HepG2 (cell line): ENCODE data around the gene PLEKHA6. TPM values are rescaled to one million over a fixed set of nuclear protein-coding genes. Genes with fewer than 3 reads are reported as not detected.

Experiments
- ATAC-seq: fragments of 200-7000 bp; cut with Tn5 transposase; 3 replicates; pipeline ENCODE4 v1.9.1; 2020; ENCODE audit warnings: mild to moderate bottlenecking, moderate library complexity
- BruUV-seq: library from RNA; stranded (reverse); fragments of 400-500 nt; replicated peaks from 2 replicates; lab custom pipeline; 2021; lab: Mats Ljungman, UMichigan
- CTCF ChIA-PET: fragments of 300-600 bp; formaldehyde crosslinking; extraction: SDS; loops from one replicate; lab custom pipeline; 2021; ENCODE audit warnings: low total read pairs, inconsistent platforms, low intra/inter-chr PET ratio; lab: Yijun Ruan, JAX
- POLR2A ChIA-PET: fragments of 350-600 bp; sonication (Branson Sonifier 250); formaldehyde crosslinking; loops from one replicate; lab custom pipeline; 2020; ENCODE audit warnings: antibody characterized with exemption, inconsistent platforms; lab: Yijun Ruan, JAX
- DNase-seq: peaks from one replicate; pipeline ENCODE4 v3.0.0-alpha.2; 2015; ENCODE audit warnings: low spot score
- FAIRE-seq: peaks from 3 replicates; lab custom pipeline; 2011; peaks lifted over from hg19 to GRCh38; lab: Jason Lieb, UNC
- H2AFZ ChIP-seq: one replicate; pipeline ENCODE4 v1.6.1; 2011; ENCODE audit warnings: low read length, inconsistent platforms
- H3K27ac ChIP-seq: fragments of 300-600 bp; 3 replicates; pipeline ENCODE4 v1.8.0; 2011; ENCODE audit warnings: mixed run types, mild to moderate bottlenecking, mixed read lengths, low read length, inconsistent platforms; ENCODE audit not compliant: insufficient read depth; ENCODE audit errors: extremely low read length
- H3K27me3 ChIP-seq, 2 experiments: fragments of 200-600 bp in 1 of 2; 2 replicates in 1 of 2; 3 replicates in 1 of 2; pipeline versions ENCODE4 v1.6.0 to v1.8.0; 2011; ENCODE audit warnings: low read length in 2 of 2, mild to moderate bottlenecking in 2 of 2, moderate library complexity in 2 of 2, inconsistent platforms in 1 of 2; ENCODE audit not compliant: insufficient read depth in 2 of 2, control insufficient read depth in 1 of 2
- H3K36me3 ChIP-seq, 2 experiments: fragments of 200-600 bp in 1 of 2; replicated peaks in 1 of 2; 2 replicates in 1 of 2; 3 replicates in 1 of 2; pipeline versions ENCODE4 v1.5.1 to v1.8.0; 2011; ENCODE audit warnings: low read length in 2 of 2, inconsistent platforms in 1 of 2; ENCODE audit not compliant: insufficient read depth in 2 of 2, control insufficient read depth in 1 of 2
- H3K4me1 ChIP-seq: 2 replicates; pipeline ENCODE4 v1.5.1; 2012; ENCODE audit warnings: low read length, inconsistent platforms; ENCODE audit not compliant: insufficient read depth
- H3K4me2 ChIP-seq: 2 replicates; pipeline ENCODE4 v1.6.0; 2011; ENCODE audit warnings: low read depth, low read length, inconsistent platforms
- H3K4me3 ChIP-seq, 3 experiments: fragments of 200-600 bp in 1 of 3; sonication (generic), shearing (Covaris generic) in 1 of 3; replicated peaks in 1 of 3; 2 replicates each; pipeline ENCODE4 v1.5.1; 2011 to 2016; ENCODE audit warnings: low read length in 3 of 3, inconsistent platforms in 2 of 3, low read depth in 2 of 3, mild to moderate bottlenecking in 2 of 3, control low read depth in 1 of 3, mixed read lengths in 1 of 3; ENCODE audit not compliant: insufficient read depth in 1 of 3
- H3K79me2 ChIP-seq: one replicate; pipeline ENCODE4 v1.6.1; 2011; ENCODE audit warnings: low read length, inconsistent platforms; ENCODE audit not compliant: insufficient read depth
- H3K9ac ChIP-seq: 2 replicates; pipeline ENCODE4 v1.6.0; 2011; ENCODE audit warnings: mild to moderate bottlenecking, low read depth, low read length, inconsistent platforms; ENCODE audit not compliant: insufficient read depth
- H3K9me3 ChIP-seq: 2 replicates; pipeline ENCODE4 v1.5.1; 2012; ENCODE audit warnings: mild to moderate bottlenecking, low read length
- H4K20me1 ChIP-seq: 2 replicates; pipeline ENCODE4 v1.6.0; 2011; ENCODE audit warnings: inconsistent platforms, mild to moderate bottlenecking, low read length, moderate library complexity; ENCODE audit not compliant: insufficient read depth
- CBFB ChIP-seq: sonication (generic); formaldehyde crosslinking; IDR thresholded peaks from 2 replicates; pipeline ENCODE4 v1.4.0; 2020; ENCODE audit warnings: missing genetic modification reagents
- FOXO4 ChIP-seq: sonication (generic); formaldehyde crosslinking; conservative IDR thresholded peaks from 2 replicates; pipeline ENCODE4 v1.8.1; 2023; ENCODE audit warnings: missing genetic modification reagents
- HIVEP1 ChIP-seq: sonication (generic); formaldehyde crosslinking; IDR thresholded peaks from 2 replicates; pipeline ENCODE4 v1.4.0; 2020; ENCODE audit warnings: mild to moderate bottlenecking, missing genetic modification reagents
- HNRNPLL ChIP-seq: fragments of 200-400 bp; formaldehyde crosslinking; IDR thresholded peaks from 2 replicates; pipeline ENCODE4 v1.6.1; 2017; ENCODE audit warnings: mild to moderate bottlenecking, low read depth, low read length; ENCODE audit not compliant: poor library complexity, severe bottlenecking
- KIAA2018 ChIP-seq: sonication (generic); formaldehyde crosslinking; IDR thresholded peaks from 2 replicates; pipeline ENCODE4 v1.5.0; 2020; ENCODE audit warnings: mild to moderate bottlenecking, missing genetic modification reagents, borderline replicate concordance
- PRPF4 ChIP-seq: fragments of 200-400 bp; formaldehyde crosslinking; IDR thresholded peaks from 2 replicates; pipeline ENCODE4 v1.6.1; 2016; ENCODE audit warnings: low read length, low read depth; ENCODE audit not compliant: poor library complexity, severe bottlenecking
- SMAD1 ChIP-seq: sonication (generic); formaldehyde crosslinking; IDR thresholded peaks from 2 replicates; pipeline ENCODE4 v1.4.0; 2020; ENCODE audit warnings: missing genetic modification reagents, low read depth, mild to moderate bottlenecking, borderline replicate concordance
- TAF15 ChIP-seq: fragments of 200-400 bp; formaldehyde crosslinking; IDR thresholded peaks from one replicate; pipeline ENCODE4 v1.6.1; 2018; ENCODE audit warnings: mild to moderate bottlenecking, low read depth, low read length; ENCODE audit not compliant: poor library complexity, severe bottlenecking
- ZNF430 ChIP-seq: sonication (generic); formaldehyde crosslinking; IDR thresholded peaks from 2 replicates; pipeline ENCODE4 v1.9.0; 2021; ENCODE audit warnings: mild to moderate bottlenecking, missing genetic modification reagents
- ZNF788 ChIP-seq: sonication (generic); formaldehyde crosslinking; IDR thresholded peaks from 2 replicates; pipeline ENCODE4 v1.5.0; 2020; ENCODE audit warnings: mild to moderate bottlenecking, missing genetic modification reagents, borderline replicate concordance
- WGBS: methylation state at CpG from one replicate; pipeline ENCODE4 v1.1.6; 2017; ENCODE audit warnings: low lambda C conversion rate; 5-methylcytosine and 5-hydroxymethylcytosine counted together
- in situ Hi-C: cut with HindIII; loops from 2 replicates; pipeline ENCODE4 v1.10.0; 2017; ENCODE audit warnings: low pct_unique_long_range_greater_than_20kb; ENCODE audit not compliant: extremely low pct_ligation_motif_present
- intact Hi-C: fragments of 100-400 bp; cut with micrococcal nuclease; formaldehyde crosslinking; loops from one replicate; pipeline ENCODE4 v1.10.0; 2022; ENCODE audit not compliant: unreplicated experiment
- polyA plus RNA-seq, 8 experiments: library from polyadenylated mRNA; depleted of rRNA in 3 of 8; stranded (reverse) in 7 of 8; unstranded in 1 of 8; fragments of >200 nt; fragmentation: Illumina TruSeq in 4 of 8; extraction: Trizol in 4 of 8; gene quantifications; 2 replicates each; pipeline versions ENCODE4 v1.2.1 to v1.2.3, GENCODE V29; 2011 to 2016; ENCODE audit warnings: low read depth in 4 of 8, missing spikeins in 1 of 8, mixed read lengths in 1 of 8; ENCODE audit not compliant: insufficient read depth in 1 of 8
- total RNA-seq, 5 experiments: library from RNA; depleted of rRNA; stranded (reverse); fragments of >200 nt; fragmentation: Illumina TruSeq; extraction: Trizol; gene quantifications; 2 replicates each; pipeline ENCODE4 v1.2.3, GENCODE V29; 2016; ENCODE audit warnings: low read depth in 1 of 5

The PLEKHA6 gene
- total and polyA plus RNA-seq, 2 of the 13 experiments (the other 11 are each of a cell fraction or from before 2014, with no cell fraction given), result 5.3 to 11.4 TPM

- Histone ChIP-seq H3K36me3 (peaks cover 0 to 4% of the 10 kb centered on the region in 2 experiments; a peak in 1 of 5 replicates), H3K27ac (peak overlapping the region; percentile 65), H3K27me3 (no peaks in the 10 kb centered on the region; a peak in 1 of 5 replicates), H4K20me1 (no peaks in the 10 kb centered on the region; the same call in 1 of the 2 replicates), H3K4me2 (peak overlapping the region; percentile 96), H3K4me1 (peaks cover 58% of the 10 kb centered on the region), H3K79me2 (peaks cover 27% of the 10 kb centered on the region), H3K4me3 (peak overlapping the region; percentile 81 to 85 (median 83)), H3K9me3 (no peaks in the 10 kb centered on the region), H3K9ac (peak overlapping the region; percentile 76), H2AFZ (no peak overlapping the region)
- intact Hi-C loops, result loop anchor here (10.0 kb wide), 1 partner anchor 222 kb away; the partner anchor contains the start of gene ETNK2
- in situ Hi-C loops, result loop anchor here (10.0 kb wide), 1 partner anchor 302 kb away; the partner anchor contains the start of gene SOX13
- FAIRE-seq (peak; percentile 65), DNase-seq (peak; percentile 79), ATAC-seq (peak; percentile 66)
- POLR2A ChIA-PET, result interaction anchor here (1.0 to 2.6 kb wide), 11 partner anchors 8 to 232 kb away, joined by 3 to 20 read pairs (median 7); partner anchors contain the start of gene GOLT1A
- CTCF ChIA-PET, result interaction anchor here (1.6 kb wide), 1 partner anchor 21 kb away, joined by 7 read pairs; no protein-coding TSS in a partner anchor
- WGBS, result 31% methylated on average over 13 of the region's 28 CpGs
- TSS peak; percentile 78 for BruUV-seq
- TF ChIP-seq TAF15 (no peak), CBFB (no peak), HIVEP1 (CRISPR knock-in tag) (no peak), ZNF788 (CRISPR knock-in tag) (no peak; the same call in 1 of the 2 replicates), HNRNPLL (no peak), KIAA2018 (CRISPR knock-in tag) (no peak), FOXO4 (CRISPR knock-in tag) (no peak), PRPF4 (no peak), SMAD1 (no peak), ZNF430 (no peak)
These were observed 17.4 kb upstream of the PLEKHA6 start for GRCh38 chr1:204376919-204377799.
